ENCODE data around the gene NINJ1.

Gene NINJ1

DNA sequence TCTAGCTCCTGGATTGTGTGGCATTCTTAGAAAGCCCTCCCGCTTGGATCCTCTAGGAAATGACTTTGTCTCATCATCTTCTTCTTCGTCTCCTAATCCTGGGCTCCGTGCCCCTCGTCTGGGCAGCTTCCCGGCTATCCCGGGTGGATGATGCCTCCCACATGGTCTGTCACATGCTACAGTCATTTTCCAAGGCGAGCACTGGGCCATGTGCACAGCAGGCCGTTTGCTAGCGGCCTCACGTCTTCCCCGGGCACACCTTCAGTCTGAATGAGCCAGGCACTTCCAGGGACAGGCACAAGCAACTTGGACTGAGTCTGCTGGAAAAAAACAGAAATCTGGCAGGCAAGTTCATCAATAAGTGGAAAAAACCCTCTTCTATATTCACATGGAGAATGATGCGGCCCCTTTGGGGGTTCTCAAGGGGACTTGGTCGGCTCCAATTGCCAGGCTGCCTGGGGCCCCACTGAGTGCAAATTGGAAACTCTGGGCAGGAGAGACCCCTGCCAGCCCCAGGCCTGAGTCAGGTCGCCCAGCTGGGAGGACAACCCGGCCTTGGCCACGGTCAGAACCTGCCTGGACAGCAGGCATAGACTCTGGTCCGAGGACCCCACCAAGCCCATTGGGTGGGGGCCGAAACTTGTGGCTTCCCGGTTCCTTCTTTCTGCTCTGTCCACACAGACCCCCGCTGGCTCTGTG lies 38.8 kb upstream of the NINJ1 start:
- Histone ChIP-seq H3K27me3 (ENCODE audit: control insufficient read depth in 1 of 2, insufficient read depth in 2 of 2, low read length in 2 of 2) (no peaks in the 10 kb centered on the region), H3K4me3 (ENCODE audit: low read length in 2 of 2) (no peak overlapping the region), H3K4me1 (ENCODE audit: control insufficient read depth, insufficient read depth, low read length) (no peaks in the 10 kb centered on the region), H3K9me3 (ENCODE audit: control insufficient read depth in 2 of 2, low read length in 2 of 2) (no peaks in the 10 kb centered on the region), H3K9ac (ENCODE audit: low read length in 2 of 2) (no peak overlapping the region), H3K36me3 (ENCODE audit: control insufficient read depth in 2 of 2, insufficient read depth in 2 of 2, low read length in 2 of 2) (no peaks in the 10 kb centered on the region), H3K27ac (ENCODE audit: low read length) (no peak overlapping the region)

DNA sequence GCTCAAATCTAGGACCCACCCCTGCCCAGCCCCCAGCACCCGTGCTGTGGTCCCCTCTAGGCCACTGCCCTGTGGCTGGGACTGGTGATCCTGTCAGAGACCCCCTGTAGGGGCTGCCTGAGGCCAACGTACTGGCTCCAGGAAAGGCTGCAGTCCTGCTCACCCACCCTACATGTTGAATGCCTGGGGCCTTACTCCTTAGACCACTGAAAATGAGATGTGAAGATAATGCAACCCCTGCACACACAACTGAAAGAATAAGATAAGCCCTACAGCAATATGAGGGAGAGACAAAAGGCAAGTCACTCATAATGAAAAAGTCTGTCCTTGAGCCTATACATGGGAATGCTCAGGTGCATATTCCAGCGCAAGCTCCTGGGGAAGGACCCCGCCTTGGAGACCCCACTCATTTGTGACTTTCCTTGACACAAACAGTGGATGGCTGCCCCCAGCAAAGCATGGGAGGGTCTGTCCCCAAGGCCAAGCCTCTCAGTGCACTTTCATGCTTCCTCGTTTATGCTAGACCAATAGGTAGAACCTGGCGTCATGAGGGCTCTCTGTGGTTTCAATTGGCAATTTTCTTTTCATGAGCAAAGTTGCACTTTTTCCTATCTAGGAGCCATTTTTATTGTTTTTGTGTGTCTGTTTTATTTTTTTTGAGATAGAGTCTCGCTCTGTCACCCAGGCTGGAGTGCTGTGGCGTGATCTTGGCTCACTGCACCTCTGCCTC lies 37.4 kb upstream of the NINJ1 start:
- H3K4me1 ChIP-seq (ENCODE audit: control insufficient read depth, insufficient read depth, low read length) = no peaks in the 10 kb centered on the region

DNA sequence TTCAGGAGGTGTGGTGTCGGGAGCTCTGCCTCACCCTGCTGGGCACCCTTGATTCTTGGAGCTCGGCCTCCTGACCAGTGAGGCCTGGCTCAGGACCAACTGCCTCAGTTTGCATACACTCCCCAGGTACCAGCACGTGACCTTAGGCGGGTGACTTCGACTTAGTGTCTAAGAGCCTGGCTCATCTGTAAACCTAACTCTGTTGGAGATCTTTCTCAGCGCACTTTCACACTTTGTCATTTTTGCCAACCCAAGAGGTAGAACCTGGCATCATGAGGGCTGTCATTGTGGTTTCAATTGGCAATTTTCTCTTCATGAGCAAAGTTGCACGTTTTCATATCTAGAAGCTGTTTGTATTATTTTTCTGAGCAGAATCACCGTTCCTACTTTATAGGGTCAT lies 36.5 kb upstream of the NINJ1 start:
- H3K4me1 ChIP-seq (ENCODE audit: control insufficient read depth, insufficient read depth, low read length) = no peaks in the 10 kb centered on the region
- H3K4me3 ChIP-seq (ENCODE audit: low read length in 2 of 2) = no peak overlapping the region
- H3K27me3 ChIP-seq (ENCODE audit: control insufficient read depth in 1 of 2, insufficient read depth in 2 of 2, low read length in 2 of 2) = no peaks in the 10 kb centered on the region
- H3K9ac ChIP-seq (ENCODE audit: low read length in 2 of 2) = no peak overlapping the region
- no peaks in the 10 kb centered on the region for H3K36me3 ChIP-seq (ENCODE audit: control insufficient read depth in 2 of 2, insufficient read depth in 2 of 2, low read length in 2 of 2)
- H3K9me3 ChIP-seq (ENCODE audit: control insufficient read depth in 2 of 2, low read length in 2 of 2) = no peaks in the 10 kb centered on the region
- H3K27ac ChIP-seq (ENCODE audit: low read length) = no peak overlapping the region

More for the DNA sequence above, 37.4 kb upstream of the NINJ1 start:
- no peaks in the 10 kb centered on the region for H3K27me3 ChIP-seq (ENCODE audit: control insufficient read depth in 1 of 2, insufficient read depth in 2 of 2, low read length in 2 of 2)
- no peak overlapping the region for H3K4me3 ChIP-seq (ENCODE audit: low read length in 2 of 2)
- H3K27ac ChIP-seq (ENCODE audit: low read length) = no peak overlapping the region
- H3K9me3 ChIP-seq (ENCODE audit: control insufficient read depth in 2 of 2, low read length in 2 of 2) = no peaks in the 10 kb centered on the region
- no peak overlapping the region for H3K9ac ChIP-seq (ENCODE audit: low read length in 2 of 2)
- no peaks in the 10 kb centered on the region for H3K36me3 ChIP-seq (ENCODE audit: control insufficient read depth in 2 of 2, insufficient read depth in 2 of 2, low read length in 2 of 2)

DNA sequence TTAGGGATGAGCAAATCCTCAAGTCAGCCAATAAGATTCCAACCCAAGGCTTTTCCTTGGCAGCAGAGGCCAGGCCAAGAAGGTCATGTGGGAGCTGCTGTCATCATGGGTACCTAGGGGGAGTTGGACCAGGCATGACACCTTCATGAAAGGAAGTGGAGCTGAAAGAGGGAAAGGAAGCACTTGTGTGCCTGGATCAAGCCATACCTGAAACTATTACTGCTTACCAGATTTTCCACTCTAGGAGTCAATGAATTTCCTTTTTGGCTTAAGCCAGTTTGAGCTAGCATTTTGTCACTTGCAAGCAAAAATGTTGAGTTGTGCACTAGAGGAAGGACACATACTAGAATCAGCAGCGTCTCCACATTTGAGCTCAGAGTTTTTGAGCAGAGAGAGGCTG lies 35.4 kb upstream of the NINJ1 start:
- no peaks in the 10 kb centered on the region for H3K27me3 ChIP-seq (ENCODE audit: control insufficient read depth in 1 of 2, insufficient read depth in 2 of 2, low read length in 2 of 2)
- H3K9ac ChIP-seq (ENCODE audit: low read length in 2 of 2) = no peak overlapping the region
- H3K36me3 ChIP-seq (ENCODE audit: control insufficient read depth in 2 of 2, insufficient read depth in 2 of 2, low read length in 2 of 2) = no peaks in the 10 kb centered on the region
- H3K9me3 ChIP-seq (ENCODE audit: control insufficient read depth in 2 of 2, low read length in 2 of 2) = no peaks in the 10 kb centered on the region
- H3K4me1 ChIP-seq (ENCODE audit: control insufficient read depth, insufficient read depth, low read length) = no peaks in the 10 kb centered on the region
- H3K4me3 ChIP-seq (ENCODE audit: low read length in 2 of 2) = no peak overlapping the region
- no peak overlapping the region for H3K27ac ChIP-seq (ENCODE audit: low read length)

DNA sequence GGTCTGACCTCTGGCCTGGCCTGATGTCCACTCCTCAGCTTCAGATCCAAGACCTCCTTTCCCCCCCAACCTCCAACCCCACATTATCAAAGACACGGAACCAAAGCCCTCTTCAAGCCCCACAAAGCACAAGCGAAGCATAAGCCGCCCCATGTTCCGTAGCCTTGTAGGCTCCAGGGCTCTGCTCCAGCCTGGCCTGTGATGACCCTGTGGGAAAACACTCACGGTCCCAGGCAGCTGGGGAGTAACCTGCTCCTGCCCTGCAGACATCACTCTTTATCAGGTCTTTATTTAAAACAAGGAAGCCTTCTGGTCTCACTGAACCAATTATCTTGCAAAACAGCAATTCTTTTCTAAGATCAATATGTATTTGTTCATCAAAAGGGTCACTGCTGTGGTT lies 34.5 kb upstream of the NINJ1 start:
- H3K9me3 ChIP-seq (ENCODE audit: control insufficient read depth in 2 of 2, low read length in 2 of 2) = no peaks in the 10 kb centered on the region
- H3K36me3 ChIP-seq (ENCODE audit: control insufficient read depth in 2 of 2, insufficient read depth in 2 of 2, low read length in 2 of 2) = no peaks in the 10 kb centered on the region
- H3K27me3 ChIP-seq (ENCODE audit: control insufficient read depth in 1 of 2, insufficient read depth in 2 of 2, low read length in 2 of 2) = no peaks in the 10 kb centered on the region
- H3K4me3 ChIP-seq (ENCODE audit: low read length in 2 of 2) = no peak overlapping the region
- H3K4me1 ChIP-seq (ENCODE audit: control insufficient read depth, insufficient read depth, low read length) = no peaks in the 10 kb centered on the region
- no peak overlapping the region for H3K27ac ChIP-seq (ENCODE audit: low read length)
- no peak overlapping the region for H3K9ac ChIP-seq (ENCODE audit: low read length in 2 of 2)

DNA sequence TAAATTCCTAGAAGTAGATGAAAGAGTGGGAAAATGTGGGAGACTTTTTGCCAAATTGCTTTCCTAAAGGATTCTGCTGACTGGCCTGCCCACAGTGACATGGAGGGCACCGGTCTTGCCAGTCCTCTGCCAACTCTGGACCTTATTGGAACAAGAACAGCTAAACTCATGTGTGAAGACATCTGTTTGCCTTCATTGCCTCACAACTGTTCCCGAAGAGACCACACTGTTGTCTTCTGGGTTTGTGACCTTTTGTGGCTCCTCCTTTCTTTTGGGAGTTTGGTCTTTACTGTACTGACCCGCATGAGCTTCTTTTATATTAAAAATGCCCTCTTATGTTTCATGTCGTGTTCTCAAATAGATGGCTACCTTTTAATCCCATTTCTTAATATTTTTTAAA lies 33.8 kb upstream of the NINJ1 start:
- no peaks in the 10 kb centered on the region for H3K9me3 ChIP-seq (ENCODE audit: control insufficient read depth in 2 of 2, low read length in 2 of 2)
- H3K27ac ChIP-seq (ENCODE audit: low read length) = no peak overlapping the region
- no peaks in the 10 kb centered on the region for H3K36me3 ChIP-seq (ENCODE audit: control insufficient read depth in 2 of 2, insufficient read depth in 2 of 2, low read length in 2 of 2)
- H3K4me1 ChIP-seq (ENCODE audit: control insufficient read depth, insufficient read depth, low read length) = no peaks in the 10 kb centered on the region
- no peak overlapping the region for H3K9ac ChIP-seq (ENCODE audit: low read length in 2 of 2)
- H3K27me3 ChIP-seq (ENCODE audit: control insufficient read depth in 1 of 2, insufficient read depth in 2 of 2, low read length in 2 of 2) = no peaks in the 10 kb centered on the region
- H3K4me3 ChIP-seq (ENCODE audit: low read length in 2 of 2) = no peak overlapping the region

DNA sequence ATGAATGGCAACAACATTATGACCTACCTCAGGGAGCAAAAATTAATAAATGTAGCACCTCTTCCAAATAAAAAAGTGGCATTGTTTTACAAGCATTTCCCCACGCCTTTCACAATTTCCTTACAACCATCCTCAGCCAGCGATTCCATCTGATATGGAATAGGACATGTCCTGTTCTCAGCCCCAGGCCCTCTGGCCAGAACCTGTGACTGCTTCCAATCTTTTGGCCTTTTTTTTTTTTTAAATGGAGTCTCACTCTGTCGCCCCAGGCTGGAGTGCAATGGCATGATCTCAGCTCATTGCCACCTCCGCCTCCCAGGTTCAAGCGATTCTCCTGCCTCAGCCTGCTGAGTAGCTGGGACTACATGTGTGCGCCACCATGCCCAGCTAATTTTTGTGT lies 33.1 kb upstream of the NINJ1 start:
- no peak overlapping the region for H3K27ac ChIP-seq (ENCODE audit: low read length)
- H3K36me3 ChIP-seq (ENCODE audit: control insufficient read depth in 2 of 2, insufficient read depth in 2 of 2, low read length in 2 of 2) = no peaks in the 10 kb centered on the region
- H3K9me3 ChIP-seq (ENCODE audit: control insufficient read depth in 2 of 2, low read length in 2 of 2) = no peaks in the 10 kb centered on the region
- H3K4me3 ChIP-seq (ENCODE audit: low read length in 2 of 2) = no peak overlapping the region
- no peaks in the 10 kb centered on the region for H3K27me3 ChIP-seq (ENCODE audit: control insufficient read depth in 1 of 2, insufficient read depth in 2 of 2, low read length in 2 of 2)
- H3K9ac ChIP-seq (ENCODE audit: low read length in 2 of 2) = no peak overlapping the region
- peaks cover 6% of the 10 kb centered on the region for H3K4me1 ChIP-seq (ENCODE audit: control insufficient read depth, insufficient read depth, low read length)

DNA sequence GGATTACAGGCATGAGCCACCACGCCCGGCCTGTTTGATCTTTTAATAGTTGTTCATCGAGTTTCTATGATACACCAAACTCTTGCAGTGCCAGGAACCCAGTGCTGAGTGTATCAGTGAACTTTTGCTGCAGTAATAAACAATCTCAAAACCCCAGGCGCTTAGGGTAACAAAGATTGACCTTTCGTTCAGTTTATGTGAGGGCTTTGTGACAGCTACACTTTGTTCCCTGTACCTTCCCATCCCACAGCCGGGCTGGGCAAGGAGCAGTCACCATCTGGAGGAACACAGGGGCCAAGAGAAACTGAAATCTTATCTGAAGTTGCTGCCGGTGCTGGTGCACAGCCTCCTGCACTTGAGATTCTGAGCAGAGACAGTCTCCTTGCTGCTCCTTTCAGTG lies 32.6 kb upstream of the NINJ1 start:
- Histone ChIP-seq H3K9ac (ENCODE audit: low read length in 2 of 2) (no peak overlapping the region), H3K27me3 (ENCODE audit: control insufficient read depth in 1 of 2, insufficient read depth in 2 of 2, low read length in 2 of 2) (no peaks in the 10 kb centered on the region), H3K27ac (ENCODE audit: low read length) (no peak overlapping the region), H3K4me3 (ENCODE audit: low read length in 2 of 2) (no peak overlapping the region), H3K4me1 (ENCODE audit: control insufficient read depth, insufficient read depth, low read length) (peaks cover 7% of the 10 kb centered on the region), H3K9me3 (ENCODE audit: control insufficient read depth in 2 of 2, low read length in 2 of 2) (no peaks in the 10 kb centered on the region), H3K36me3 (ENCODE audit: control insufficient read depth in 2 of 2, insufficient read depth in 2 of 2, low read length in 2 of 2) (no peaks in the 10 kb centered on the region)

DNA sequence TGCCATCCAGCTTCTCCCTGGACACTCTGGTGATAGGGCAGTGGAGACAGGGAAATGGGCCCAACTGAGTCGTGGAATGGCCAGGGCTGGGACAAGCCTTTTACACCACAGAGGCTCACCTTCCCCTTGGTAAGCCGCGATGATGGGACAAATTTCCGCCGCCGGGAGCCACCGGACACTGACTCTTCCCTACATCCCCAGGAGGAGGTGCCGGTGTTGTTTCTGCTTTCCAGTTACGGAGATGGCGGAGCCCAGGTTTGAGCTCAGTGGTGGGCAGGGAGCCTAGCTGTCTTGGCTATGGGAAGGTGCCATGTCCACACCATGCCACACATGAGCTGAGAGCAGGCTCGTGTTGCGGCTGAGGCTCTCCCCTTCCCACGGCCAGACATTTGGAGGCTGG lies 30.0 kb upstream of the NINJ1 start:
- Histone ChIP-seq H3K27me3 (ENCODE audit: control insufficient read depth in 1 of 2, insufficient read depth in 2 of 2, low read length in 2 of 2) (peaks cover 0 to 2% of the 10 kb centered on the region in 2 donors), H3K9me3 (ENCODE audit: control insufficient read depth in 2 of 2, low read length in 2 of 2) (no peaks in the 10 kb centered on the region), H3K4me3 (ENCODE audit: low read length in 2 of 2) (no peak overlapping the region), H3K4me1 (ENCODE audit: control insufficient read depth, insufficient read depth, low read length) (peaks cover 17% of the 10 kb centered on the region), H3K36me3 (ENCODE audit: control insufficient read depth in 2 of 2, insufficient read depth in 2 of 2, low read length in 2 of 2) (no peaks in the 10 kb centered on the region), H3K27ac (ENCODE audit: low read length) (no peak overlapping the region), H3K9ac (ENCODE audit: low read length in 2 of 2) (no peak overlapping the region)

DNA sequence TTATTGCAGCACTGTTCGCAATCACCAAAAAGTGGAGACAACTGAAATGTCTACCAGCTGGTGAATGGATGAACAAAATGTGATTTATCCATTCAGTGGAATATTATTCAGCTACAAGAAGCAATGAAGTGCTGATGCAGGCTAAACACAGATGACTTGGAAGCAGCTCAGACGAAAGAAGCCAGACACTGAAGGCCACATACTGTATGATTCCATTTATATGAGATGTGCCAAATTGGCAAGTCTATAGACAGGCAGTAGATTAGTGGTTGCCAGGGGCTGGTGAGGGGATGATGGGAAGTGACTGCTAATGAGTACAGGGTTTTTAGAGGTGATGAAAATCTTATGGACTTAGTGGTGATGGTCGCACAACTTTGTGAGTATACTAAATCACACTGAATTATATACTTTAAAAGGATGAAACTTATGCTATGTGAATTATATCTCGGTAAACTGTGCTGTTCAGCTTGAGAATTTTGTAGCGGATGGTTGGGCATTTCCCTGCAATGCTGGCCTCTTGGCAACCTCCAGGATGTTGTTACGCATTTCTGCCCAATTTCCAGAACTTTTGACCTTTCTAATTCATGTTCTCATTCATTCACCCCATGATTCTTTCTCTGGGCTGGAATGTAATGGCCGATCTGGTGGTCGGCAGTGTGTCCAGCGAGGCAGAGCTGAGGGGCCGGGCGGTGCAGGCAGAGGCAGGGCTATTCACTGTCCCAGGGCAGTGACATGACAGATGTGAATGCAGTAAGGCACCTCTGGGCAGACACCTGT lies 27.9 kb upstream of the NINJ1 start:
- no peaks in the 10 kb centered on the region for H3K9me3 ChIP-seq (ENCODE audit: control insufficient read depth in 2 of 2, low read length in 2 of 2)
- H3K4me3 ChIP-seq (ENCODE audit: low read length in 2 of 2) = no peak overlapping the region
- no peaks in the 10 kb centered on the region for H3K36me3 ChIP-seq (ENCODE audit: control insufficient read depth in 2 of 2, insufficient read depth in 2 of 2, low read length in 2 of 2)
- peak overlapping the region; percentile 24 for H3K27ac ChIP-seq (ENCODE audit: low read length)
- peaks cover 0 to 2% of the 10 kb centered on the region in 2 donors for H3K27me3 ChIP-seq (ENCODE audit: control insufficient read depth in 1 of 2, insufficient read depth in 2 of 2, low read length in 2 of 2)
- H3K4me1 ChIP-seq (ENCODE audit: control insufficient read depth, insufficient read depth, low read length) = peaks cover 17% of the 10 kb centered on the region
- H3K9ac ChIP-seq (ENCODE audit: low read length in 2 of 2) = no peak overlapping the region

All from stomach smooth muscle (tissue), 2 donors.